C4-2B (cell line): ENCODE data around the gene ZNF18.

Experiments
- ZFX ChIP-seq: fragments of 450-650 bp; IDR thresholded peaks from 2 replicates; pipeline ENCODE4 v1.6.1; 2017
- TF ChIP-seq, protein P1 (sequence below): fragments of 450-650 bp; conservative IDR thresholded peaks from 2 replicates; pipeline ENCODE4 v1.5.1; 2017; ENCODE audit warnings: mild to moderate bottlenecking

GRCh38 chr17:11950771-11951519, 46.3 kb downstream of the ZNF18 start:
- TF ChIP-seq, protein P1, sequence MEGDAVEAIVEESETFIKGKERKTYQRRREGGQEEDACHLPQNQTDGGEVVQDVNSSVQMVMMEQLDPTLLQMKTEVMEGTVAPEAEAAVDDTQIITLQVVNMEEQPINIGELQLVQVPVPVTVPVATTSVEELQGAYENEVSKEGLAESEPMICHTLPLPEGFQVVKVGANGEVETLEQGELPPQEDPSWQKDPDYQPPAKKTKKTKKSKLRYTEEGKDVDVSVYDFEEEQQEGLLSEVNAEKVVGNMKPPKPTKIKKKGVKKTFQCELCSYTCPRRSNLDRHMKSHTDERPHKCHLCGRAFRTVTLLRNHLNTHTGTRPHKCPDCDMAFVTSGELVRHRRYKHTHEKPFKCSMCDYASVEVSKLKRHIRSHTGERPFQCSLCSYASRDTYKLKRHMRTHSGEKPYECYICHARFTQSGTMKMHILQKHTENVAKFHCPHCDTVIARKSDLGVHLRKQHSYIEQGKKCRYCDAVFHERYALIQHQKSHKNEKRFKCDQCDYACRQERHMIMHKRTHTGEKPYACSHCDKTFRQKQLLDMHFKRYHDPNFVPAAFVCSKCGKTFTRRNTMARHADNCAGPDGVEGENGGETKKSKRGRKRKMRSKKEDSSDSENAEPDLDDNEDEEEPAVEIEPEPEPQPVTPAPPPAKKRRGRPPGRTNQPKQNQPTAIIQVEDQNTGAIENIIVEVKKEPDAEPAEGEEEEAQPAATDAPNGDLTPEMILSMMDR = no peak
- TF ChIP-seq ZFX = no peak
